Ecto neural progenitor cell (in vitro differentiated cells): ENCODE data around the gene TMEM132C.

ENCODE experiments used
- DNase-seq: peaks from one replicate; pipeline ENCODE4 v3.0.0-alpha.2; 2018; ENCODE audit warnings: low spot score

TMEM132C gene

GRCh38 chr12:128420163-128420562 lies 153.2 kb downstream of the TMEM132C start:
- DNase-seq, result no peak

GRCh38 chr12:128421375-128421774 lies 154.4 kb downstream of the TMEM132C start:
- DNase-seq, result no peak

DNA sequence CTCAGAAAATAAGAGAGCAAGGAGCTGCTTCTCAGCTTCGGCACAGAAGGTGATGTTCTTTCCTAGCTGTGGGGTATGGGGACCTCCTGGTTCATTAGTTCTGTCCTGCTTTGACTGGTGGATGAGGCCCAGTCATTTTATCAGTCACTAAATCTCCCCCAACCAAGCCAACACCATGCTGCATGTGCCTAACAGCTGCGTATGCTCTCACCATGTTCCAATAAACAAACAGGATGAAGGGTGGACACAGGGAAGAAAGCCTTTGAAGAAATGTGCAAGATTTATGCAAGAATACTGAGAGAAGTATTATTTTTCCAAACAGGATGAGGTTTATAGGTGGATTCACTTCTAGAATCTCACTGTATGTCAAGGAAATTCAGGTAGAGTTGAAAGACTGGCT lies 156.2 kb downstream of the TMEM132C start:
- no peak for DNase-seq

DNA sequence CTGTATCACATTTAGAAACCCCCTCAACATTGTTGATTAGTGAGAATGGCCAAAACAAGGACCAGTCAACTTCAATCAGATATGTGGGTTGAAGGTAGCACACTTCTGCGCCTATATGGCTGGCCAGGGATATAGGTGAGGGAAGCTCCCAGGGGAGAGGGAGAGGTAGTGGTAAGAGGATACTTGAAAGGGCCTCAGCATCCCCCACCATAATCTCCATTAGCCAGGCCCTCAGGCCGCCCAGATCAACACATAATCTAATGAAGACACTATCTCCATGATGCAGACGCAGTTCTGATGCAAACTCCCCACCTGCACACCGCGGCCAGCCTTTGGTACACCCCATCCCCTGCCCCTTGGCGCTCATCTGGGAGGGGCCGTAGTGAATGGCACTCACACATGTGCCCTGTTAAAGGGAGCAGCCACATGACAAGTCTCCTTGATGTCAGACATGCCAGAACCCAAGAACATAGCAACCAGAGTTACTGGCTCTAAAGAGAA lies 158.0 kb downstream of the TMEM132C start:
- DNase-seq, result no peak

DNA sequence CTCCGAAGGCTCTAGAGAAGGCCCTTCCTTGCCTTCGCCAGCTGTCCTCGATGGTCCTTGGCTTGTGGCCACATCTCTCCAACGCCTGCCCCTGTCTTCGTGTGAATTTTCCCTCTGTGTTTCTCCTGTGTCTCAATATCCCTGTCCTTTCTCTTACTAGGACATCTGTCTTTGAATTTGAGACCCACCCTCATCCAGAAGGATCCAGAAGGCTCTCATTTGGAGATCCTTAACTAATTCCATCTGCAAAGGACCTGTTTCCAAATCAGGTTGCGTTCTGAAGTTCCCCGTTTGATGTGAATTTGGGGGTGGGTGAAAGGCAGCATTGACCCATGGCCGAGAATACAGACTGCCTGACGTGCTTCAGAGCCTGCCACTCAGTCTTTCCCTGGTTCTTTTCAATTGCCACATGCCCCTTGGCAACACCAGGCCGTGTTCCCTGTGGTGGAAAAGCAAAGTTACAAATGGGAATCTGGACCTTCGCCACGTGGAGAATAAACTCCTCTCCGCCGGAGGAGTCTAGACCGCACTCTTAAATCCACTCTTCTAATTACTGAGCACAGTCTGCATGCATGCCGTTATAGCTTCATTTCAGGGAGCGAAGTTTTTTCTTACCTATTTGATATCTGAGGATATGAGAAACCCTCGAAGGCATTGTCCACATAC lies 158.8 kb downstream of the TMEM132C start:
- DNase-seq, result no peak

- DNase-seq, result no peak
Measured at GRCh38 chr12:128426511-128426910, 159.5 kb downstream of the TMEM132C start.

- DNase-seq, result no peak
Measured at GRCh38 chr12:128439796-128440195, 172.8 kb downstream of the TMEM132C start.

- no peak for DNase-seq
Measured at GRCh38 chr12:128442096-128442495, 175.1 kb downstream of the TMEM132C start.

DNA sequence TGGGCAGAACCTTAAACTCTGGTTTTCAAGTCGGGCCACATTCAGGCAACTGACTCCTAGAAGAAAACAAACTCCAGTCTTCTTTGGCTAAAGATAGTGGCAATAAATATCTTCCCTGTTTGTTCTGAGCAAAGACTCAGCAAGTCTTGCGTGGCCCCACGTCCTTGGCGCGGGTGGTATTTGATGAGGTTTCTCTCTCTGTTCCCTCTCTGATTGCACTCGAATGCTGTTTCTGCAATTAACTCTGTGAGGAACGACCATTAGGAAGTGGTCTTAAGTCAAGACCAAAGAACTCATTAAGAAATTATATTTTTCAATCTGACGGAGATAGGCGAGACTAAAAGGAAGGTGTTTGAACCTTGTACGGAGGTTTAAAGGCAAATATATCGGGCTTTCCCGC lies 177.6 kb downstream of the TMEM132C start:
- no peak for DNase-seq

DNA sequence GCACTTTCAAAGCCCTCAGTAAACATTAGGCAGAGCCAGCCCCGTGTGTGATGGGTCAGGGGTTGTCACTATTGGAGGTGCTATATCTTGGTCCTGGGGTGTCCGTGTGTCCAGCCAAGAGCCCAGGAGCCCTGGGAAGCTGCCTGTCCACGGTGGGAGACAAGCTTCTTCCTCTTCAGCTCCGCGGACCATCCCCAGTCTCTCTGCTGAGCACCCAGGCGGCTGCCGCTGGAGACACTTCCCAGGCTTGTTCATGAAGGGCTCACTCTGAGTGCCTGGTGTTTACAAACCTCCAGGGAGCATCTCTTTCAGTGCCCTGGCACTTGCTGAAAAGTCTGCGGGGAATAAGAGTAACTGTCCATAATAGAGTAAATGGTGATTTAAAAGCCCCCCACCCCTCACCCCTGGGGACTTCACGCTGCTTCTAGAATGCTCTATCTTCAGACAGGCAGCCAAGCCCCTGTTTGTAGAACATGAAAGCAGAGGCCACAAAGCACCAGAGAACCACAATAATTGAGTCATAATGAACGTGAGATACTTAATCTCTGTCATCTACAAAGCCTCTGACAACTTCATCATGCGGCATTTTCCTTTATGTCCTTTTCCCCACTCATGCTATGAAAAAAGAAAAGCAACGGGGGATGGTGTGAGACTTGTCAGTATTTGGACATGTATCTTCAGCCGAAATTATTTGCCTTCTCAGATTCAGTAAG lies 178.6 kb downstream of the TMEM132C start:
- no peak for DNase-seq

DNA sequence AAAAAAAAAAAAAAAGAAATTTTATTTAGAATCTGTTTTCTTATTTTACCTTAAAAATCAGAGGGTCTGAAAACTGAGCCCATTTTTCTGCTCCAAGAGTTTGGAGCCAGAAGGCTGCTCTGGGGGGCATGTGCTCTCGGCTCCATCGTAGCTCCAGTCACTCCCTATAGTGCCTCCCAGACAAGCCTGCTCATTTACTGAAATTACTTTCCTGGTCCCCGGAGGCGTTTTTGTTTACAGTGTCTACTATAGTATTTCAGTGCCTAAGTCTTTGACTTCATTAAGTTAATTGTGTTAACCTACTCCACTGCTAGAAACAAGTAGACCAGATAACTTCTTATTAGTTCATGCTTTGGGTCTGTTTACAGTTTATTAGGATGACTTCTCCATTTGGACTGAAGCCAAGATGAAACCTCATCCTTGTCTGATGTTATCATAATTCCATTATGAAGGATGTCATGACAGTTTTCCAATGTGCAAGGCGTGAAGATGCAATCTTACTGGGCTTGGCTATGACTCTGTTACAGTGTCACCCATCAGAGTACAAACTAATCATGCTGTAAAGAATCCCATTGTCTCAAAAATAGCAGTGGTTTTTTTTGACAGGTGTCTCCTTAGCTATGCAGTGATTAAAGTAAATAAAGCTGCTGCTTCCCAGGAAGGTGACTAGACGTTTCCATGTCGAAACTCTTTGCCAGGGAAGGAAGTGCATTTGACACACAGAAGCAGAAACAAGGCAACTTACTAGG lies 182.3 kb downstream of the TMEM132C start:
- DNase-seq, result no peak

DNA sequence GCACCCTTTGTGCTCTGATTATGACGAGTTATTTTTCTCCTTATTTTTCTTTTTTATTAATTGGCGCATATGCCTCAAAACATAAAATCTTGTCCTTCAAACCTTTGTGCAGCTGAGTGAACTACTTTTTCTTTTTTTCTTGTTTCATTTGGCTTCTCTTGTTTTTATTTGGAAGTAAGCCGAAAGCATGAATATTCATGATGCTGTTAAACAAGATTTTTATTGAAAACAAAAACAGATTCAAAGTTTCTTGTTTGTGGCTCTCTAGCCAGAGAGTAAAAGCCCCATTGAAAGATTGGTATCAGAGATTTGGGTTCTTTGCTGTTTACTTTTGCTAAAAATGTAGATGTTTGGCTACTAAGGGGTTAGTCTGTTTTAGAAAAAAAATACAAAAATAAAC lies 183.8 kb downstream of the TMEM132C start:
- no peak for DNase-seq

DNA sequence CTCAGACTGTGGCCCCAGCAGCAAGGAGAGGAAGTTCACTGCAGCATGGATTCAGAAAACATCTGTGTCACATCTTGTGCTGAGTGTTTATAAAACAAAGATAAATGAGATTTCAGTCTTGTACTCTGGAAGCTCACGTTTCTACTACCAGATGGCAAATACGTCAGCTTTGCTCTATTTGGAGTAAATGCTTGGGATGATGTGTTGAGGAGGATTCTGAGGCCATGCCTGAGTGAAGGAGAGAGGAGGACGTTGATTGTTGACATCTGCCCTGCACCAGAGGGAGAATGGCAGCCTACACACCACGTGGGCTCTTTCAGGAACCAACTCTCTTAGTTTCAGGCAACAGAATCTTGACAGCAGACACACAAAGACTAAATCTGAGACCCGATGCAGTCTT lies 188.9 kb downstream of the TMEM132C start:
- no peak for DNase-seq

DNA sequence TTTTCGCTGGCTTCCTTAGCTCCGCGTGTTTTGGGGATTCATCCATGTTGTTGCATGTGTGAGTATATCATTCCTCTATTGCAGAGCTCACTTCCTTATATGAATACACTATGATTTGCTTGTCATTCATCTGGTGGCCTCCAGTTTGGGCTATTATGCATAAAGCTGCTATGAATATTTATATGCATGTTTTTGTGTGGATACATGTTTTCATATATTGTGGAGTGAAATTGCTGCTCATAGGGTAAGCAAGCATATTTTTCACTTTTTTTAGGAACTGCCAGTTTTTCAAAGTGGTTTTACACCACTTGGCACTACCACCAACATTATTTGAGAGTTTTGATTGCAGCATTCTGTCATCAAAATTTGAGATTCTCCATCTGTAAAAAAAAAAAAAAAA lies 190.0 kb downstream of the TMEM132C start:
- DNase-seq, result no peak

- DNase-seq, result no peak
Measured at GRCh38 chr12:128458301-128458974, 191.5 kb downstream of the TMEM132C start.

GRCh38 chr12:128459067-128459466 lies 192.1 kb downstream of the TMEM132C start:
- no peak for DNase-seq

GRCh38 chr12:128463881-128464280 lies 196.9 kb downstream of the TMEM132C start:
- DNase-seq, result no peak

DNA sequence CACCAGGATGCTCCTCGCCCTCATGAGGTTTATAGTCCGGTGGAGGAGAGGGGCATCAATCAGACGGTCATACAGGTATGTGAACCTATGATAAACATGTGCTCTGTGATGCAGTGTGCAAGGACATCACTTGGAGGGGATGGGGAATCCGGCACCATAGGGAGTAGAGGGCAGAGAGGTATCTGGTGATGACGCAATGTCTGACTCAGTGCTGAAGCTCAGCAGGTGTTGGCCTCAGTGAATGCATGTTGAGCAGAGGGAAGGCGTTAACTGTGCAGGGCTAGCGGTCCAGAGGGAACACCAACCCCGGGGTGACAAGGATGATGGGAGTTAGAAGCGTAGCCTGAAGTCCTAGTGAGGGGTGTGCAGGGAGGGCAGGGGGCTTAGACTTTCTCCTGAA lies 200.9 kb downstream of the TMEM132C start:
- no peak for DNase-seq

DNA sequence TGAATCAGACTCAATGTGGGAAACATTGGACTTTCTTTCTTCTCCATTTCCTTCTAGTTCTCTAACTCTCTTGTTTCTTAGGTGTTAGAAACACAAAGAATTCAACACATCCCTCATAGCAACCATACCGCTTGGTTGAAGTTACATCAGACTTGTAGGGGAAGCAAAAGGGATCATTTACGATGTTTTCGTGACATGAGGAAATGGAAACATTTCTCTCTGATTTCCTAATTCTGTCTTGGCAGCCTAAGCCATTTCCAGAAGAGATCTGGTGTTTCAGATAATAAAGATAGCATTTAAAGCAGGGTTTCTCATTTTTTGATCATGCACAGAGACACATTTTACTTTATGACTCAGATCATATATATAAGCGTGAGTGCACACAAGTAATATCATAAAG lies 202.0 kb downstream of the TMEM132C start:
- DNase-seq, result no peak

DNA sequence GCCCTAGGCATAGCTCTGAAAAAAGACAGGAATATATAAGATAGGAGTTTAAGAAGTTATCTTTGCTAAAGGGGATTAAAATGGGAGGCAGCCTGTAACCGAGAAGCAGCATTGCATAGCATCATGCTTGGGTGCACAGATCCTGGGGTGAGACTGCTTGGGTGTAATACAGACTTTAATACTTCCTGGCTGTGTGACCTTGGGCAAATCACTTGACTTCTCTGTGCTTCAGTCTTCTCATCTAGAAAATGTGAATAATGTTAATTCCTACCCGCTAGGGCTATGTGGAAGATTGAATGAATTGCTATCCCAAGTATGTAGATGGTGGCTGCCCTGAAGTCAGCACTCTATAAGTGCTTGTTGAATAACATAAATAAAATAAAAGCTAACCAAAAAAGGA lies 204.5 kb downstream of the TMEM132C start:
- no peak for DNase-seq

- DNase-seq, result no peak
Measured at GRCh38 chr12:128474916-128475315, 207.9 kb downstream of the TMEM132C start.

- DNase-seq, result no peak
Measured at GRCh38 chr12:128476266-128476665, 209.3 kb downstream of the TMEM132C start.
